Calu3 (cell line): Measurements from ENCODE around the gene ANKS1A. TPM values are rescaled to one million over a fixed set of nuclear protein-coding genes. Genes with fewer than 3 reads are reported as not detected.

Experiments
- BruUV-seq: library from RNA; stranded (reverse); fragments of 400-500 nt; replicated peaks from 2 replicates; lab custom pipeline; 2021; lab: Mats Ljungman, UMichigan
- CTCF ChIA-PET: fragments of 300-600 bp; sonication (Branson Sonifier 250); formaldehyde crosslinking; loops from one replicate; lab custom pipeline; 2022; ENCODE audit warnings: antibody characterized with exemption; lab: Charles Lee
- DNase-seq: peaks from one replicate; pipeline ENCODE4 v3.0.0; 2022
- H3K27ac Mint-ChIP-seq: one replicate; pipeline ENCODE4 v1.8.0; 2022; ENCODE audit warnings: mixed read lengths; ENCODE audit not compliant: unreplicated experiment
- H3K27me3 Mint-ChIP-seq: one replicate; pipeline ENCODE4 v1.8.0; 2022; ENCODE audit warnings: mixed read lengths; ENCODE audit not compliant: unreplicated experiment
- H3K36me3 Mint-ChIP-seq: one replicate; pipeline ENCODE4 v1.8.0; 2022; ENCODE audit warnings: mild to moderate bottlenecking, moderate library complexity, mixed read lengths; ENCODE audit not compliant: insufficient read depth, unreplicated experiment
- H3K4me1 Mint-ChIP-seq: one replicate; pipeline ENCODE4 v1.8.0; 2022; ENCODE audit warnings: mild to moderate bottlenecking, low read depth, mixed read lengths; ENCODE audit not compliant: unreplicated experiment
- H3K4me3 Mint-ChIP-seq: one replicate; pipeline ENCODE4 v1.8.0; 2022; ENCODE audit warnings: mild to moderate bottlenecking, low read depth, moderate library complexity, mixed read lengths; ENCODE audit not compliant: unreplicated experiment
- H3K9me3 Mint-ChIP-seq: one replicate; pipeline ENCODE4 v1.8.0; 2022; ENCODE audit warnings: low read depth, mixed read lengths; ENCODE audit not compliant: unreplicated experiment
- intact Hi-C: fragments of 100-400 bp; cut with micrococcal nuclease; formaldehyde crosslinking; loops from one replicate; pipeline ENCODE4 v1.10.0; 2022; ENCODE audit not compliant: unreplicated experiment
- total RNA-seq: library from RNA; stranded (reverse); gene quantifications from 2 replicates; pipeline ENCODE4 v1.2.3, GENCODE V29; 2022
- TF ChIP-seq, protein P1 (sequence below): fragments of 200-600 bp; IDR thresholded peaks from one replicate; pipeline ENCODE4 v1.8.0; 2022; ENCODE audit warnings: antibody characterized with exemption; ENCODE audit not compliant: unreplicated experiment

Gene ANKS1A
- total RNA-seq, 1 experiment from 2014 or later, result 60.3 TPM

DNA sequence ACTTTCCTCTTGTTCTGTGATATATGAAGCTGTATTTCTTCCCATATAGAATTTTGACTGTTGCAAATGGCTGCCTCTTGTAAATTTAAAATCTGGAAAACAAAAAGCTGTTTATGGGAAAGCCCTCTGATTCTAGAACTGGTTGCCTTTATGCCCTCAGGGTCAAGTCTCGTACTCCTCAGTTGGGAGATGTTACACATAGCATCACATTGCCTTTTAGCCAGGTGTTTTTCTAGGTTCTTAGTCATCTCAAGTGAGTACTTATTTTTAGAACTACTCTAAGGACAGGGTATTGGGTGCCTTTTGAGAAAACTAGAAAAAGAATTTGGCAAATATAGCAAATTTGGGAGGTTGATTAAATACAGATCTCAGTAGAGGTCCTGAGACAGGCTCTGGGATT lies 58.5 kb downstream of the ANKS1A start:
- no peaks in the 10 kb centered on the region for H3K9me3 Mint-ChIP-seq
- H3K4me3 Mint-ChIP-seq, result no peak overlapping the region
- no peaks in the 10 kb centered on the region for H3K36me3 Mint-ChIP-seq
- CTCF ChIA-PET, result interaction anchor here (0.5 to 0.7 kb wide), 2 partner anchors 222 to 412 kb away, joined by 3 to 7 read pairs; no protein-coding TSS in a partner anchor
- no peak for DNase-seq
- intact Hi-C loops, result no loop called here
- H3K27ac Mint-ChIP-seq, result no peak overlapping the region
- BruUV-seq, result no TSS peak
- no peaks in the 10 kb centered on the region for H3K4me1 Mint-ChIP-seq
- TF ChIP-seq, protein P1, sequence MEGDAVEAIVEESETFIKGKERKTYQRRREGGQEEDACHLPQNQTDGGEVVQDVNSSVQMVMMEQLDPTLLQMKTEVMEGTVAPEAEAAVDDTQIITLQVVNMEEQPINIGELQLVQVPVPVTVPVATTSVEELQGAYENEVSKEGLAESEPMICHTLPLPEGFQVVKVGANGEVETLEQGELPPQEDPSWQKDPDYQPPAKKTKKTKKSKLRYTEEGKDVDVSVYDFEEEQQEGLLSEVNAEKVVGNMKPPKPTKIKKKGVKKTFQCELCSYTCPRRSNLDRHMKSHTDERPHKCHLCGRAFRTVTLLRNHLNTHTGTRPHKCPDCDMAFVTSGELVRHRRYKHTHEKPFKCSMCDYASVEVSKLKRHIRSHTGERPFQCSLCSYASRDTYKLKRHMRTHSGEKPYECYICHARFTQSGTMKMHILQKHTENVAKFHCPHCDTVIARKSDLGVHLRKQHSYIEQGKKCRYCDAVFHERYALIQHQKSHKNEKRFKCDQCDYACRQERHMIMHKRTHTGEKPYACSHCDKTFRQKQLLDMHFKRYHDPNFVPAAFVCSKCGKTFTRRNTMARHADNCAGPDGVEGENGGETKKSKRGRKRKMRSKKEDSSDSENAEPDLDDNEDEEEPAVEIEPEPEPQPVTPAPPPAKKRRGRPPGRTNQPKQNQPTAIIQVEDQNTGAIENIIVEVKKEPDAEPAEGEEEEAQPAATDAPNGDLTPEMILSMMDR, result no peak
- no peaks in the 10 kb centered on the region for H3K27me3 Mint-ChIP-seq

DNA sequence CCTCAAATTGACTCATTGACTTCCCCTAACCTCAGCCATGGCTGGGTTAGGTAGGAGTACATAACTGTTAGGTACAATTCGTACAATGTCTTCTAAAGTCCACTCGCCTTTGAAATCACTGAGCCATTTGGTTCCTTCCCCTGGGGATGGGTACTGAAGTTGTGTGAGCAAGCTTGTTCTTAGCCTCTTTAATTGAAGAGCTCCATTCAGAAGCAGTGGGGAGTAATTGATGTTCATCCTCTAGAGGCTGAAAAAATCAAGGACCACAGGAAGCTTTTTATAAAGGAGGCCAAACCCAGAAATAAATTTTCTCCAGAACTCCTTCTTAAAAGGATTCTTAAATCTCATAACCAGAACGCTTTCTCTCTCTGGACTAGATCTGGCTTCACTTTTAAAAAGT lies 60.6 kb downstream of the ANKS1A start:
- H3K36me3 Mint-ChIP-seq, result no peaks in the 10 kb centered on the region
- no peak overlapping the region for H3K27ac Mint-ChIP-seq
- no peak for DNase-seq
- H3K27me3 Mint-ChIP-seq, result no peaks in the 10 kb centered on the region
- H3K4me1 Mint-ChIP-seq, result peaks cover 18% of the 10 kb centered on the region
- no peak overlapping the region for H3K4me3 Mint-ChIP-seq
- CTCF ChIA-PET, result interaction anchor here (0.5 kb wide), 1 partner anchor 16 kb away, joined by 3 read pairs; no protein-coding TSS in a partner anchor
- H3K9me3 Mint-ChIP-seq, result no peaks in the 10 kb centered on the region
- intact Hi-C loops, result loop anchor here (5.0 kb wide), 1 partner anchor 62 kb away; the partner anchor contains the start of genes ANKS1A and TAF11
- BruUV-seq, result no TSS peak
- TF ChIP-seq, protein P1, result no peak

- Mint-ChIP-seq H3K36me3 (no peaks in the 10 kb centered on the region), H3K27me3 (no peaks in the 10 kb centered on the region), H3K4me3 (no peak overlapping the region), H3K27ac (no peak overlapping the region), H3K9me3 (no peaks in the 10 kb centered on the region), H3K4me1 (peaks cover 18% of the 10 kb centered on the region)
- BruUV-seq, result no TSS peak
- no peak for DNase-seq
- TF ChIP-seq, protein P1, result no peak
- intact Hi-C loops, result loop anchor here (5.0 kb wide), 1 partner anchor 64 kb away; the partner anchor contains the start of genes ANKS1A and TAF11
- CTCF ChIA-PET, result no interaction called here
Measured at GRCh38 chr6:34950849-34951248, 61.8 kb downstream of the ANKS1A start.

- BruUV-seq, result no TSS peak
- no peaks in the 10 kb centered on the region for H3K36me3 Mint-ChIP-seq
- no peak overlapping the region for H3K27ac Mint-ChIP-seq
- peaks cover 18% of the 10 kb centered on the region for H3K4me1 Mint-ChIP-seq
- no peaks in the 10 kb centered on the region for H3K9me3 Mint-ChIP-seq
- no peak for DNase-seq
- TF ChIP-seq, protein P1, result no peak
- H3K4me3 Mint-ChIP-seq, result no peak overlapping the region
- CTCF ChIA-PET, result interaction anchor here (0.7 to 1.4 kb wide), 2 partner anchors 22 to 817 kb away, joined by 3 to 4 read pairs; no protein-coding TSS in a partner anchor
- no peaks in the 10 kb centered on the region for H3K27me3 Mint-ChIP-seq
- intact Hi-C loops, result loop anchor here (5.0 kb wide), 1 partner anchor 64 kb away; the partner anchor contains the start of genes ANKS1A and TAF11
Measured at GRCh38 chr6:34951731-34952130, 62.7 kb downstream of the ANKS1A start.
